ENCODE results near the gene PROSER3. TPM values are rescaled to one million over a fixed set of nuclear protein-coding genes. Genes with fewer than 3 reads are reported as not detected.

Gene PROSER3
- total RNA-seq, 1 donor from 2014 or later = 63.4 TPM

DNA sequence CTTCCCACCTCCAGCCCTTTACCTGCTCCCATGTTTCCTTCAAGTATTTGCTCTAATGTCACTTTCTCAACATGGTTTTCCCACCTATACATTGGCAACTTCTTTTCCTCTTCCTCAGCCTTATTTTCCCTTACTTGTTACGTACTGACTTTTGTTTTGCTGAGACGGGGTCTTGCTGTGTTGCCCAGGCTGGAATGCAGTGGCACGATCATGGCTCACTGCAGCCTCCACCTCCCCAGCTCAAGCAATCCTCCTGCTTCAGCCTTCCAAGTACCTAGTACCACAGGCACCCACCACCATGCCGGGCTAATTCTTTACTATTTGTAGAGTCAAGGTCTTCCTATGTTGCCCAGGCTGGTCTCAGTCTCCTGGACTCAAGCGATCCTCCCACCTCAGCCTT, 49.7 kb downstream of the PROSER3 start:
- TF ChIP-seq, protein P1, sequence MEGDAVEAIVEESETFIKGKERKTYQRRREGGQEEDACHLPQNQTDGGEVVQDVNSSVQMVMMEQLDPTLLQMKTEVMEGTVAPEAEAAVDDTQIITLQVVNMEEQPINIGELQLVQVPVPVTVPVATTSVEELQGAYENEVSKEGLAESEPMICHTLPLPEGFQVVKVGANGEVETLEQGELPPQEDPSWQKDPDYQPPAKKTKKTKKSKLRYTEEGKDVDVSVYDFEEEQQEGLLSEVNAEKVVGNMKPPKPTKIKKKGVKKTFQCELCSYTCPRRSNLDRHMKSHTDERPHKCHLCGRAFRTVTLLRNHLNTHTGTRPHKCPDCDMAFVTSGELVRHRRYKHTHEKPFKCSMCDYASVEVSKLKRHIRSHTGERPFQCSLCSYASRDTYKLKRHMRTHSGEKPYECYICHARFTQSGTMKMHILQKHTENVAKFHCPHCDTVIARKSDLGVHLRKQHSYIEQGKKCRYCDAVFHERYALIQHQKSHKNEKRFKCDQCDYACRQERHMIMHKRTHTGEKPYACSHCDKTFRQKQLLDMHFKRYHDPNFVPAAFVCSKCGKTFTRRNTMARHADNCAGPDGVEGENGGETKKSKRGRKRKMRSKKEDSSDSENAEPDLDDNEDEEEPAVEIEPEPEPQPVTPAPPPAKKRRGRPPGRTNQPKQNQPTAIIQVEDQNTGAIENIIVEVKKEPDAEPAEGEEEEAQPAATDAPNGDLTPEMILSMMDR (conservative IDR thresholded peaks at IDR 0.05) = no peak
- no peaks in the 10 kb centered on the region for H3K36me3 Mint-ChIP-seq (ENCODE audit: low read depth)
- H3K9me3 Mint-ChIP-seq = no peaks in the 10 kb centered on the region
- H3K27me3 Mint-ChIP-seq (ENCODE audit: low read depth) = peaks cover 41% of the 10 kb centered on the region
- no peaks in the 10 kb centered on the region for H3K4me1 Mint-ChIP-seq
- H3K4me3 Mint-ChIP-seq = no peak overlapping the region
- no peak overlapping the region for H3K27ac Mint-ChIP-seq (ENCODE audit: unreplicated experiment)
- no peak for DNase-seq (ENCODE audit: low read depth, low spot score)

DNA sequence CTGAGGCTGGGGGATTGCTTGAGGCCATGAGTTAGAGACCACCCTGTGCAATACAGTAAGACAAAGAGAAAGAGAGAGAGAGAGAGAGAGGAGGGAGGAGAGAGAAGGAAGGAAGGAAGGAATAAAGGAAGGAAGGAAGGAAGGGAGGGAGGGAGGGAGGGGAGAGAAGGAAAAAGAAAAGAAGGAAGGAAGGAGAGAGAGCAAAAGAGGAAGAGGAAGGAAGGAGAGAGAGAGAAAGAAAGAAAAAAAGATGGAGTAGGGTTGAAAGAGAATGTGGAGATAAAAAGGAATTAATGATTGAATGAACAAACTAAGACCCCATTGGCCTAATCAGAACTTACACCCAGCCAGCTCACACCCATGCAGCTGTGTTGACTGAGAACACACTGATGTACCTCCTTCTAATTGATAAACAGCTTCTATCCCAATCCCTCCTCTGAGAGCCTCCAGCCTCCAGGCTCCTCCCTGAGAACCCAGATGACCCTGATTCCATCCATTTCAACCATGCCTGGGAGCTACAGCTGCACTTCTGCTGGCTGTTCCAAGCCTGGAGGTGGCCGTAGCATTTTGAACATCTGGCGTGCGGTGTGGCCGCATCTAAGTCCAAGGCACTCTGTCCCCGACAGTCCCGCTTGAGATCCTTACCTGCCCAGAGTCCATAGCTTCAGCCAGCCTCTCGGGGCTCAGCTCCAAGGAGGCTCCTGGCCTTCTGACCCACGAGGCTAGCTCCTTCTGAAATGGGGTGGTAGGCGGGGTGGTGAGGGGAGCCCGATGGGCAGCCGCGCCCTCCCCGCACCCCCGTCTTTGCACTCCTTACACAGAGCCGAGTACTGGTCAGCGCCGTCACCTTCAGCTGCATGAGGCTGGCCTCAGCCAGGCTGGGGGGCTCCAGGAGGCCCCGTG, 53.6 kb downstream of the PROSER3 start:
- Mint-ChIP-seq H3K27ac (ENCODE audit: unreplicated experiment) (no peak overlapping the region), H3K9me3 (no peaks in the 10 kb centered on the region), H3K27me3 (ENCODE audit: low read depth) (peaks cover 32% of the 10 kb centered on the region), H3K4me3 (no peak overlapping the region), H3K36me3 (ENCODE audit: low read depth) (no peaks in the 10 kb centered on the region), H3K4me1 (no peaks in the 10 kb centered on the region)
- DNase-seq (ENCODE audit: low read depth, low spot score) = no peak
- TF ChIP-seq, protein P1 (conservative IDR thresholded peaks at IDR 0.05) = no peak

DNA sequence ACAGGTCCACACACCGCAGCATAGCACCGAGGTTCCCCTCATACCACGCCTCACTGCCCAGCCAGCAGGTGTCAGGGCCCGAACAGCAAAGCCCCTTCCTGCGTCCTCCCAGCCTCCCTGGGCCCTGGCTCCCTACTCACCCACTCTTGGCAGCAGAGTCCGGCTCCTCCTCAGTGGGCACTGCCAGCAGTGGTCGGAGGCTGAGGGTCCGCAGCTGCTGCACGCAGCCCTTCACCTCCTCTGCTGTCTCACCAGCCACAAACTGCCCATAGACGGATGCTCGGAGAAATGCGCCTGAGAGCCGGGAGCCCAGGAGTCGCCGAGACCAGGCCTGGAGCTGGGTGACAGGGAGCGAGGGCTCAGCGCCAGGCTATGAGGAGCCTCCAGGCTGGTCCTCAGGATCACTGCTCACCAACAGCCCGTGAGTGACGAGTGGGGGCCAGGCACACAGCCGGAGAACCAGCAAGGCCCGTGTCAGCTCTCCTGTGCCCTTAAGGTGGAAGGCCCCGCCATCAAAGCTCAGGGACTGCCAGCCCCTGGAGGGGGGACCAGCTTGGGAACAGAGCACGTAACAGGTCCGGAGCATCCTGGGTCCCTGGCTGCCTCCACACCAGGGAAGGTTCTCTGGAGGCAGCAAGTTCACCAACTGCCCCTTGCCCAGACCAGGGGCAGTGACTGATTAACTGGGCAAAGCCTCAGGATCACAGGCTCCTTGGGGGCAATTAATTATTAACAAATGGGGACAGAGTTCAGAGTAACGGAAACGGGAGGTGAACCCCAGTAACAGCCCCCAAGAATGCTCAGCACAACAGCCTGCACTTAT, 54.5 kb downstream of the PROSER3 start, which contains the start of gene PRODH2:
Gene PRODH2 (minus strand): TSS at position 626 of the 823 bp plus-strand sequence. CDS start 40 bp downstream, at position 586.
- Mint-ChIP-seq H3K4me3 (no peak within 1 kb of the TSS), H3K36me3 (ENCODE audit: low read depth) (no peaks in the 10 kb centered on the region), H3K4me1 (no peaks in the 10 kb centered on the region), H3K27ac (ENCODE audit: unreplicated experiment) (no peak within 1 kb of the TSS), H3K9me3 (no peaks in the 10 kb centered on the region), H3K27me3 (ENCODE audit: low read depth) (peaks cover 33% of the 10 kb centered on the region)
- TF ChIP-seq, protein P1 (conservative IDR thresholded peaks at IDR 0.05) = no peak
- no peak for DNase-seq (ENCODE audit: low read depth, low spot score)

DNA sequence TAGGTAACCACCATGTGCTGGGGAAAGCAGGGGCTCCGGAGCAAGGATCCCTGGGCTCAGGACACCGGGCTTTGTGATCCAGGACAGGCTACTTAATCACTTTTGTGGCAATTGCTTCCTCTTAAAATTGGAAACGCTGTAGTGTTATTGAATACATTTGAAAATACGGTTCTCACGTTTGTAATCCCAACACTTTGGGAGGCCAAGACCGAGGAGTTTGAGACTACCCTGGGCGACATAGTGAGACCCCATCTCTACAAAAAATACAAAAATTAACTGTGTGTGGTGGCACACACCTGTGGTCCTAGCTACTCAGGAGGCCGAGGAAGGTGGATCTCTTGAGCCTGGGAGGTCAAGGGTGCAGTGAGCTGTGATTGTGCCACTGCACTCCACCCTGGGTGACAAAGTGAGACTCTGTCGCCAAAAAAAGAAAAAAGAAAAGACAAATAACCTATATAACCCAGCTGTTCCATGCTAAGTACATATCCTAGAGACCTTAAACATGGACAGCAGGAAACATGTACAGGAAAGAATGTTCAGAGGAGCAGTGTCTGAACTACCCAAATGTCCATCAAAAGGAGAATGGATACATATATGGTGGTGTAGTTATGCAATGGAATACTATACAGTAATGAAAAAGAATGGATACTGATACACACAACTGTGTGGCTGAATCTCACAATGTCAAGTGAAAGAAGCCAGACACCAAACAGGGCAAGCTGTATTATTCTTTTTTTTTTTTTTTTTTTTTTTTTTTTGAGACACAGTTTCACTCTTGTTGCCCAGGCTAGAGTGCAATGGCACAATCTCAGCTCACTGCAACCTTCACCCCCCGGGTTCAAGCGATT, 55.3 kb downstream of the PROSER3 start:
- Mint-ChIP-seq H3K9me3 (no peaks in the 10 kb centered on the region), H3K4me3 (no peak overlapping the region)

More for the DNA sequence above, 55.3 kb downstream of the PROSER3 start:
- no peak for DNase-seq (ENCODE audit: low read depth, low spot score)
- Mint-ChIP-seq H3K4me1 (no peaks in the 10 kb centered on the region), H3K36me3 (ENCODE audit: low read depth) (no peaks in the 10 kb centered on the region), H3K27ac (ENCODE audit: unreplicated experiment) (no peak overlapping the region), H3K27me3 (ENCODE audit: low read depth) (peaks cover 35% of the 10 kb centered on the region)
- TF ChIP-seq, protein P1 (conservative IDR thresholded peaks at IDR 0.05) = no peak

Data from neural crest cell (in vitro differentiated cells).